Colonic mucosa (tissue), 4 donors: ENCODE results near the gene CNTN4. TPM values are rescaled to one million over a fixed set of nuclear protein-coding genes. Genes with fewer than 3 reads are reported as not detected.

Experiments
- DNase-seq: peaks from one replicate; pipeline ENCODE4 v3.0.0-alpha.2; 2020
- H3K27ac ChIP-seq: fragments of 200-600 bp; one replicate; pipeline ENCODE4 v1.8.0; 2021
- H3K27me3 ChIP-seq: fragments of 200-600 bp; one replicate; pipeline ENCODE4 v1.8.0; 2021
- H3K36me3 ChIP-seq: fragments of 200-600 bp; one replicate; pipeline ENCODE4 v1.8.0; 2021
- H3K4me1 ChIP-seq: fragments of 200-600 bp; one replicate; pipeline ENCODE4 v1.8.0; 2021; ENCODE audit warnings: mild to moderate bottlenecking
- H3K4me3 ChIP-seq: fragments of 200-600 bp; one replicate; pipeline ENCODE4 v1.8.0; 2021
- H3K9ac ChIP-seq, 2 donors: one replicate each; pipeline ENCODE4 v1.7.0; 2013; ENCODE audit warnings: control low read depth in 2 of 2, low read depth in 2 of 2, low read length in 2 of 2
- H3K9me3 ChIP-seq: fragments of 200-600 bp; one replicate; pipeline ENCODE4 v1.8.0; 2021
- CTCF ChIP-seq: fragments of 200-600 bp; IDR thresholded peaks from one replicate; pipeline ENCODE4 v1.8.0; 2022; ENCODE audit warnings: antibody characterized with exemption, mild to moderate bottlenecking
- intact Hi-C: fragments of 100-400 bp; cut with DNase I; formaldehyde crosslinking; loops from one replicate; pipeline ENCODE4 v1.14.1; 2022
- total RNA-seq, 2 donors: library from RNA; stranded (reverse); fragmentation: NEBNext Ultra II Directional in 1 of 2; extraction: Animal tissue kit (Norgen Biotek cat#: 25700) in 1 of 2; gene quantifications; one replicate each; pipeline ENCODE4 v1.2.1, GENCODE V29; 2021
- donor health status: healthy.
- donor health status: DM: no; HTN: no; CAD: no.
- donor health status: DM: no; HTN: no; CAD: no.

The CNTN4 gene
- total RNA-seq, 2 donors from 2014 or later: 8.2 to 19.1 TPM

GRCh38 chr3:2771193-2771592, 672.5 kb downstream of the CNTN4 start:
- H3K4me3 ChIP-seq: no peak overlapping the region
- H3K27ac ChIP-seq: no peak overlapping the region
- intact Hi-C loops: no loop called here
- TF ChIP-seq CTCF: no peak
- no peaks in the 10 kb centered on the region for H3K9me3 ChIP-seq
- H3K27me3 ChIP-seq: no peaks in the 10 kb centered on the region
- H3K36me3 ChIP-seq: no peaks in the 10 kb centered on the region
- no peak overlapping the region for H3K9ac ChIP-seq
- H3K4me1 ChIP-seq: no peaks in the 10 kb centered on the region
- no peak for DNase-seq

- Histone ChIP-seq H3K4me3 (no peak overlapping the region), H3K9ac (no peak overlapping the region), H3K36me3 (no peaks in the 10 kb centered on the region), H3K9me3 (no peaks in the 10 kb centered on the region), H3K27ac (no peak overlapping the region), H3K27me3 (no peaks in the 10 kb centered on the region), H3K4me1 (no peaks in the 10 kb centered on the region)
- intact Hi-C loops: no loop called here
- no peak for DNase-seq
- TF ChIP-seq CTCF: no peak
Observed at GRCh38 chr3:2771741-2772140, 673.1 kb downstream of the CNTN4 start.

DNA sequence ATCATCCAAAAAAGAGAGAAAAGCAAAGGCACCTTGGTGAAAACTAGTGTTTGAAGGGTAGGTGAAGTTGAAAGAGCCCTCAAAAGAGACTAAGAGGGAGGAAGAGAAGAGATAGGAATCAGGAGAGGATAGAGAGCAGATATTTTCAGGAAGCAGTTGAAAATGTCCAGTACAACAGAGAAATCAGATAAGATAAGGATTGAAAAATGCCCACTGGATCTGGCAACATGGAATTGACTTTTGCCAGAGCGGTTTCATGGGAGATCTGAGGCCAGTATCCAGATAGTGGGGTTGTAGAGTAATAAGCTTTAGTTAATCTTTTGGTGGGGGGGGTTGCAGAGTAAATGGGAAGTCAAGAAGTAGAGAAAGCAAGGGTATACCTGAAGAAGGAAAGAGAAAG, 674.1 kb downstream of the CNTN4 start:
- H3K27me3 ChIP-seq: no peaks in the 10 kb centered on the region
- no peaks in the 10 kb centered on the region for H3K4me1 ChIP-seq
- H3K9ac ChIP-seq: no peak overlapping the region
- no peak for DNase-seq
- H3K4me3 ChIP-seq: no peak overlapping the region
- no peak for TF ChIP-seq CTCF
- H3K36me3 ChIP-seq: no peaks in the 10 kb centered on the region
- H3K9me3 ChIP-seq: no peaks in the 10 kb centered on the region
- H3K27ac ChIP-seq: no peak overlapping the region
- intact Hi-C loops: no loop called here

DNA sequence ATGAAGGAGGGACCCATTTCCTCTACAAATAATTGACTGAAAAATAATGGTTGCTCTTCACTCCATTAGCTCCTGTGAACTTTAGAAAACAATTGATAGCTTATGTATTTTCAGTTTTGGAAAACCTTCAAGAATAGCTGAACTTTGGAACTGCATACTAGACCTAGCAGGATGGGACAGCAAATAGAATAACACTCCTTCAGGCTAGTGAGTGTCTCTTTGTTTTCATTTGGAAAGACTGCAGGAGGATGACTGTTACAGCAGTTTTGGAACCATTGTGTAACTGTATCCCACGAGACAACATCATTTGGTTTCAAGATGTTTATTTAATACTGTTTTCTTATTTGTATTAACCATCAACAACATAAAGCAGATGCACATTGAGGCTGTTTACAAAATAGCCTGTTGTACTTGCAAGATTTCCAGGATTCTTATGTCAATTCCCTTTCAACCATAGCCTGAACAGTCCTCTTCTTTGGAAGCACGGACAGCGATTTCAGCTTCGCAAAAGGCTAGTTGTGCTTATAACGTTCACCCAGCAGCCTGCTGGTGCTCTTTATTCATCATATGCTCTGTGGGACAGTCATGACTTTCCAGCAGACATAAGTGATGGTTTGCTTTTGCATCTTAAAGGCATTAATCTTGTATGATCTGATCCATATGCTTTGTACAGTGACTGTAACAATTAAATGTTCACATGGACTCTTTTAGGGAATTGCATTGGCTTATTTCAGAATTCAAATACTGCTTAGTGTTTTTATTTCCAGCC, 676.0 kb downstream of the CNTN4 start:
- Histone ChIP-seq H3K36me3 (no peaks in the 10 kb centered on the region), H3K4me1 (no peaks in the 10 kb centered on the region), H3K4me3 (no peak overlapping the region), H3K27me3 (no peaks in the 10 kb centered on the region), H3K9ac (no peak overlapping the region), H3K27ac (no peak overlapping the region), H3K9me3 (no peaks in the 10 kb centered on the region)
- no peak for TF ChIP-seq CTCF
- no peak for DNase-seq
- intact Hi-C loops: no loop called here

GRCh38 chr3:2783261-2783660, 684.6 kb downstream of the CNTN4 start:
- Histone ChIP-seq H3K4me1 (no peaks in the 10 kb centered on the region), H3K36me3 (no peaks in the 10 kb centered on the region), H3K9ac (no peak overlapping the region), H3K9me3 (no peaks in the 10 kb centered on the region), H3K27me3 (no peaks in the 10 kb centered on the region), H3K4me3 (no peak overlapping the region), H3K27ac (no peak overlapping the region)
- no peak for TF ChIP-seq CTCF
- intact Hi-C loops: no loop called here
- no peak for DNase-seq
